ENCODE data around the gene SAG. TPM values are rescaled to one million over a fixed set of nuclear protein-coding genes. Genes with fewer than 3 reads are reported as not detected.
A peak's percentile ranks its signal among the peaks of the same experiment; 100 is the strongest.

SAG gene
- total RNA-seq, 1 donor from 2014 or later = not detected

- no peaks in the 10 kb centered on the region for H3K27me3 Mint-ChIP-seq
- no peak overlapping the region for H3K27ac Mint-ChIP-seq
- H3K9me3 Mint-ChIP-seq (ENCODE audit: low read depth) = no peaks in the 10 kb centered on the region
- DNase-seq (ENCODE audit: low spot score, unreplicated experiment) = no peak
- no peak overlapping the region for H3K4me3 Mint-ChIP-seq (ENCODE audit: low read depth)
- peaks cover 3% of the 10 kb centered on the region for H3K4me1 Mint-ChIP-seq (ENCODE audit: low read depth)
- peaks cover 40% of the 10 kb centered on the region for H3K36me3 Mint-ChIP-seq (ENCODE audit: insufficient read depth)
- TF ChIP-seq CTCF (IDR thresholded peaks at IDR 0.05; ENCODE audit: unreplicated experiment) = no peak
Observed at GRCh38 chr2:233262562-233262961, 45.1 kb upstream of the SAG start.

- DNase-seq (ENCODE audit: low spot score, unreplicated experiment) = no peak
- Mint-ChIP-seq H3K4me3 (ENCODE audit: low read depth) (no peak overlapping the region), H3K27me3 (no peaks in the 10 kb centered on the region), H3K36me3 (ENCODE audit: insufficient read depth) (peaks cover 38% of the 10 kb centered on the region), H3K27ac (no peak overlapping the region), H3K4me1 (ENCODE audit: low read depth) (peaks cover 3% of the 10 kb centered on the region), H3K9me3 (ENCODE audit: low read depth) (no peaks in the 10 kb centered on the region)
- no peak for TF ChIP-seq CTCF (IDR thresholded peaks at IDR 0.05; ENCODE audit: unreplicated experiment)
Observed at GRCh38 chr2:233263045-233263570, 44.5 kb upstream of the SAG start.

GRCh38 chr2:233264667-233265066, 42.9 kb upstream of the SAG start:
- Mint-ChIP-seq H3K27ac (no peak overlapping the region), H3K9me3 (ENCODE audit: low read depth) (no peaks in the 10 kb centered on the region), H3K4me3 (ENCODE audit: low read depth) (no peak overlapping the region), H3K36me3 (ENCODE audit: insufficient read depth) (peaks cover 35% of the 10 kb centered on the region), H3K27me3 (no peaks in the 10 kb centered on the region), H3K4me1 (ENCODE audit: low read depth) (peaks cover 3% of the 10 kb centered on the region)
- no peak for TF ChIP-seq CTCF (IDR thresholded peaks at IDR 0.05; ENCODE audit: unreplicated experiment)
- DNase-seq (ENCODE audit: low spot score, unreplicated experiment) = no peak

GRCh38 chr2:233265899-233266431, 41.7 kb upstream of the SAG start:
- Mint-ChIP-seq H3K4me1 (ENCODE audit: low read depth) (peaks cover 3% of the 10 kb centered on the region), H3K27me3 (no peaks in the 10 kb centered on the region), H3K36me3 (ENCODE audit: insufficient read depth) (peaks cover 40% of the 10 kb centered on the region), H3K4me3 (ENCODE audit: low read depth) (no peak overlapping the region), H3K9me3 (ENCODE audit: low read depth) (no peaks in the 10 kb centered on the region), H3K27ac (peak overlapping the region; percentile 54)
- no peak for DNase-seq (ENCODE audit: low spot score, unreplicated experiment)
- no peak for TF ChIP-seq CTCF (IDR thresholded peaks at IDR 0.05; ENCODE audit: unreplicated experiment)

GRCh38 chr2:233266481-233266880, 41.1 kb upstream of the SAG start:
- TF ChIP-seq CTCF (IDR thresholded peaks at IDR 0.05; ENCODE audit: unreplicated experiment) = no peak
- DNase-seq (ENCODE audit: low spot score, unreplicated experiment) = no peak
- Mint-ChIP-seq H3K4me3 (ENCODE audit: low read depth) (no peak overlapping the region), H3K27me3 (no peaks in the 10 kb centered on the region), H3K27ac (peak overlapping the region; percentile 21), H3K36me3 (ENCODE audit: insufficient read depth) (peaks cover 37% of the 10 kb centered on the region), H3K4me1 (ENCODE audit: low read depth) (peaks cover 3% of the 10 kb centered on the region), H3K9me3 (ENCODE audit: low read depth) (no peaks in the 10 kb centered on the region)

Measured in progenitor cell of endocrine pancreas (in vitro differentiated cells).